ENCODE results near the gene GPD1.
"Not testable (repeated sequence)": the region's sequence is repeated elsewhere in the genome, so short reads cannot be mapped to it uniquely, and the experiment has no call there.

The GPD1 gene

GRCh38 chr12:50149311-50149710 is 45.5 kb downstream of the GPD1 start:
- Histone ChIP-seq H3K9ac (ENCODE audit: low read depth, low read length) (no peak overlapping the region), H3K27me3 (ENCODE audit: control insufficient read depth, insufficient read depth, low read length) (no peaks in the 10 kb centered on the region), H3K36me3 (ENCODE audit: control insufficient read depth, insufficient read depth, low read length) (no peaks in the 10 kb centered on the region), H3K4me1 (ENCODE audit: control insufficient read depth, insufficient read depth, low read length) (no peaks in the 10 kb centered on the region), H3K9me3 (ENCODE audit: control insufficient read depth, insufficient read depth, low read length) (no peaks in the 10 kb centered on the region), H3K4me3 (ENCODE audit: low read depth, low read length) (no peak overlapping the region)

GRCh38 chr12:50151047-50151687 is 47.4 kb downstream of the GPD1 start:
- Histone ChIP-seq H3K9ac (ENCODE audit: low read depth, low read length) (no peak overlapping the region), H3K9me3 (ENCODE audit: control insufficient read depth, insufficient read depth, low read length) (no peaks in the 10 kb centered on the region), H3K36me3 (ENCODE audit: control insufficient read depth, insufficient read depth, low read length) (no peaks in the 10 kb centered on the region), H3K4me1 (ENCODE audit: control insufficient read depth, insufficient read depth, low read length) (no peaks in the 10 kb centered on the region), H3K27me3 (ENCODE audit: control insufficient read depth, insufficient read depth, low read length) (no peaks in the 10 kb centered on the region), H3K4me3 (ENCODE audit: low read depth, low read length) (no peak overlapping the region)

GRCh38 chr12:50154947-50155346 is 51.1 kb downstream of the GPD1 start:
- not testable (repeated sequence) for H3K9ac ChIP-seq (ENCODE audit: low read depth, low read length); H3K4me3 ChIP-seq (ENCODE audit: low read depth, low read length); H3K27me3 ChIP-seq (ENCODE audit: control insufficient read depth, insufficient read depth, low read length); H3K9me3 ChIP-seq (ENCODE audit: control insufficient read depth, insufficient read depth, low read length); H3K4me1 ChIP-seq (ENCODE audit: control insufficient read depth, insufficient read depth, low read length); H3K36me3 ChIP-seq (ENCODE audit: control insufficient read depth, insufficient read depth, low read length)

GRCh38 chr12:50156641-50157040 is 52.8 kb downstream of the GPD1 start:
- Histone ChIP-seq H3K4me3 (ENCODE audit: low read depth, low read length) (no peak overlapping the region), H3K9me3 (ENCODE audit: control insufficient read depth, insufficient read depth, low read length) (no peaks in the 10 kb centered on the region), H3K27me3 (ENCODE audit: control insufficient read depth, insufficient read depth, low read length) (no peaks in the 10 kb centered on the region), H3K4me1 (ENCODE audit: control insufficient read depth, insufficient read depth, low read length) (no peaks in the 10 kb centered on the region), H3K9ac (ENCODE audit: low read depth, low read length) (no peak overlapping the region), H3K36me3 (ENCODE audit: control insufficient read depth, insufficient read depth, low read length) (no peaks in the 10 kb centered on the region)

GRCh38 chr12:50157259-50157658 is 53.5 kb downstream of the GPD1 start:
- Histone ChIP-seq H3K27me3 (ENCODE audit: control insufficient read depth, insufficient read depth, low read length) (no peaks in the 10 kb centered on the region), H3K4me1 (ENCODE audit: control insufficient read depth, insufficient read depth, low read length) (no peaks in the 10 kb centered on the region), H3K9ac (ENCODE audit: low read depth, low read length) (no peak overlapping the region), H3K4me3 (ENCODE audit: low read depth, low read length) (no peak overlapping the region), H3K9me3 (ENCODE audit: control insufficient read depth, insufficient read depth, low read length) (no peaks in the 10 kb centered on the region), H3K36me3 (ENCODE audit: control insufficient read depth, insufficient read depth, low read length) (no peaks in the 10 kb centered on the region)

GRCh38 chr12:50160643-50161042 is 56.8 kb downstream of the GPD1 start:
- Histone ChIP-seq H3K36me3 (ENCODE audit: control insufficient read depth, insufficient read depth, low read length) (no peaks in the 10 kb centered on the region), H3K4me3 (ENCODE audit: low read depth, low read length) (no peak overlapping the region), H3K9ac (ENCODE audit: low read depth, low read length) (no peak overlapping the region)

More at GRCh38 chr12:50160643-50161042, 56.8 kb downstream of the GPD1 start:
- no peaks in the 10 kb centered on the region for H3K27me3 ChIP-seq (ENCODE audit: control insufficient read depth, insufficient read depth, low read length)
- H3K4me1 ChIP-seq (ENCODE audit: control insufficient read depth, insufficient read depth, low read length) = no peaks in the 10 kb centered on the region
- H3K9me3 ChIP-seq (ENCODE audit: control insufficient read depth, insufficient read depth, low read length) = no peaks in the 10 kb centered on the region

Data from iPS-15b (cell line).